DMS79 treated with DMSO at 0.1 percent for 48 hours (cell line): ENCODE data around the gene FCN3.
A peak's percentile ranks its signal among the peaks of the same experiment; 100 is the strongest.
"Not testable (repeated sequence)": the region's sequence is repeated elsewhere in the genome, so short reads cannot be mapped to it uniquely, and the experiment has no call there.

Experiments used
- DNase-seq: peaks from one replicate; lab custom pipeline; 2025; lab: John Stamatoyannopoulos, UW

Gene FCN3

GRCh38 chr1:27374362-27375086 is at the start of gene FCN3:
Gene FCN3, minus strand, starts transcription at chr1:27374824. Its CDS starts 6 bp downstream, at chr1:27374818.
- DNase-seq = no peak

GRCh38 chr1:27423709-27424108 is 49.1 kb upstream of the FCN3 start:
- DNase-seq = no peak

GRCh38 chr1:27418326-27419185 is 43.9 kb upstream of the FCN3 start:
- DNase-seq = no peak

DNA sequence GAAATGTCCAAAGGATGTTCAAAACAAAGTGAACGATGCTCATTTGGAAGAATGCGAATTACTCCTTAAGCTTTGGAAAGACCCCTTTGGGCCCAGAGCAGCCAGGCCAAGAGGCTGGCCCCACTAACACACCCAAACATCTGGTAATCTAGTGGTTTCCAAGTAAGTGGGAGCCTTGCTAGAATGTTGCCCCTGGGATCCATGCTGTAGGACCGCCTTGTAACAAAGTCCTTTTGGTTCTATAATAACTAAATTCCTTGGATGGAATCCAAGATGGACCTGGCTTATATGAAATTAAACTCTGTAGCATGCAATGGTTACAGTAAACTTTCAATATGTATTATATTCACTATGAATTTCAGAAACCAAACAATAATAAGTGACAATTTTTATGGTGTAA is 43.1 kb upstream of the FCN3 start:
- no peak for DNase-seq

GRCh38 chr1:27416387-27417111 is 41.9 kb upstream of the FCN3 start:
- DNase-seq = peak; percentile 17

DNA sequence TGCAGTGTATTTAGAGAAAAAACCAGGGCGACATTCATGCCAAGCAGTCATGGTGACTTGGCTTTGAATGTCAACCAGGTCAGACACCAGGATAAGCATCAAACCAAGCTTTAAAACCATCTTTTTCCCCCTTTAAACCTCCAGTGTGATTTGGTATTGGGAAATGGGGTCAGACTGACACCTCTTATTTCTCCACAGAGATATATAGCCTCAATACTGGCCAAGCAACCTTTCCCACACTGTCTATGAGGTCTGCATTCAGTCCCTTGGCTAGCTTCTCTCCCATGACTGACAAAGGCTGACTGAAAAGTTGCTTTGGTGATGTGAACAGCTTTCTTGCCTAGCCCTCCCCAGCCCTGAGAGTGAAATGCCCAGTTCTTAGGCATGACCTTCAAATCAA is 39.5 kb upstream of the FCN3 start:
- no peak for DNase-seq

DNA sequence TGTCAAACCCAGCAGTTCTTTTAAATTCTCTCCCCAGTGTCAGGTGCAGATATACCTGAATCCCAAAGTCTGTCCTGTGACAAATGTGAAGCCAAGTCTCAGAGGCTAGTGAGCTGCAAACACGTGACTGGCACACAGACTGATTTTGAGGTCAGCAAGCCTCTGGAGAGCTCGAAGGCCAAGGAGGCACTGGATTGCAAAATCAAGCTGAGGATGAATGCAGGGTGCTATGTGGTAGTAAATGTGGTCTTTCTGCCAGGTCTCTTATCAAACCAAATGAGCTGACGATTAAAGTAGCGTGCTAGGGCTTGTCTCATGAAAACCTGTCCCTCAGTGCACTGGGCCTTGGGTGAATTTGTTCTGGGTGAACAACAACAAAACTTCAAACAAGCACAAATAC is 38.4 kb upstream of the FCN3 start:
- no peak for DNase-seq

DNA sequence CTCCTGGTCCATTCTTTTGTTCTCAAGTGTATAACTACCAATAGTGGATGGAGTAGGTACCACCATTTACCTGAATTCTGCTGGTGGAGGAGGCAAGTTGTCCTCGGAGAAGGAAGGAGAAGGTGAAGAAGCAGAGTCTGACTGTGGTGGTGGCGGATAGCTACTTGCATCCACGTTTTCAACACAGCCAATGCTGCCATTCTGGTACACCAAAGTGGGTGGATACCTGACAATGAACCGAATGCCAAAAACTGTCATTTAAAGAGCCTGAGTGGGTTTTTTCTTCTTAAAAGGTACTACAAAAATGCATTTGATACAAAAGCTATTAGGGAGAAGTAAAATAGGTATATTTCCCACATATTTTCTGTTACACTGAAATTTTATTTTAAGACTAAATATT is 37.9 kb upstream of the FCN3 start:
- no peak for DNase-seq

DNA sequence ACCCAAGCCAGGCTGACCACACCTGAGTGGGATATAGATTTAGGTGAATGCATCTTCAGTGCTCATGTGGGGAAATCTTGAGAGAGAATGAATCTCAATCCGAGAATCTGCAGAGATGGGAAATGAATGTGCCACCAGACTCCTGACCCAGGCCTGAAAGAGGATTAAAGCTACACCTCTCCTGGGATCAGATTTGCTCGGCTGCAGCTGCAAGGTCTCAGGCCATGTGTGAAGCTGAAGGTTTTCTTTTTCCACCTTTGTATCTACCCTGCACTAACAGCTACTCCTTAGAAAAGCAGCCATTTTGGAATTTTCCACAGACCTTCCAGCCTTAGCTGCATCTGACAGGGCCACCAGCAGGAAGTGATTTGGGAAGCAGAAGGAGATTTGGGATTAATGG is 36.1 kb upstream of the FCN3 start:
- DNase-seq = no peak

- DNase-seq = no peak
Measured at GRCh38 chr1:27409669-27410068, 35.0 kb upstream of the FCN3 start.

DNA sequence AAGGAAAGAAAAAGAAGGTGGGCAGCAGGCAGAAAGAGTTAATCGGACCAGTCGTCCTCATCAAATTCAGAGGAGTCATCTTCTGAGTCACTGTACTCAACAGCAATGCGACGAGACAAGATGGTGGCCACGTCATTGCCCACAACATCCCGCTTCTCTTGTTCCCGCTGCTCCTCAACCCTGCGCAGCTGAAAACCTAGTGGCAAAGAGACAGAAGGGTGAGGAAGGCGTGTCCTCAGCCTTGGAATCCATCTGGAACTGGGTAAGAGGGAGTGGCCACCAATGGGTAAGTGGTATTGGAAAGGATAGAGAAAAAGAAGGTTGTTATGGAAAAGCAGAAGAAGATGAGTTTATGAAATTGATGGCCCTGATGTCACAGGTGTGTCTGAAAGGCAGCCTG is 33.5 kb upstream of the FCN3 start:
- DNase-seq = no peak

DNA sequence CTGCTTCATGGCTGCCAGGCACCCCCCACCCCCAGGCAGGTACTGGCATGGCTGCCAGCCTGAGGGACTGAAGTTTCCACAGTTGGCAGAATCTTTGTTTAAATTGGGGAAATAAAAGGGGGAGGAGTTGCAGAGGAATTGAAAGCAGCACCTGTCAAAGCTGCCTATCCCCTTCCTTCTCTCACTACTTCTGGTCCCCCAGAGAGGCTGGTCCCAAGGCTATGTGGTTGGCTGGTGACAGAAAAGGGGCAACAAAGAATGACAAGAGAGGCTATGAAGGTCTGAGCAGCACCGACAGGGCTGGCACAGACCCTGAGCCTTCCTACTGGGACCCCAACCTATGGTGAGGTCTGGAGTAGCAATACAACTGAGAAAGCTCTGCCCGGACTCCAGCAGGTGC is 32.2 kb upstream of the FCN3 start:
- not testable (repeated sequence) for DNase-seq

GRCh38 chr1:27406362-27406680 is 31.7 kb upstream of the FCN3 start:
- no peak for DNase-seq

DNA sequence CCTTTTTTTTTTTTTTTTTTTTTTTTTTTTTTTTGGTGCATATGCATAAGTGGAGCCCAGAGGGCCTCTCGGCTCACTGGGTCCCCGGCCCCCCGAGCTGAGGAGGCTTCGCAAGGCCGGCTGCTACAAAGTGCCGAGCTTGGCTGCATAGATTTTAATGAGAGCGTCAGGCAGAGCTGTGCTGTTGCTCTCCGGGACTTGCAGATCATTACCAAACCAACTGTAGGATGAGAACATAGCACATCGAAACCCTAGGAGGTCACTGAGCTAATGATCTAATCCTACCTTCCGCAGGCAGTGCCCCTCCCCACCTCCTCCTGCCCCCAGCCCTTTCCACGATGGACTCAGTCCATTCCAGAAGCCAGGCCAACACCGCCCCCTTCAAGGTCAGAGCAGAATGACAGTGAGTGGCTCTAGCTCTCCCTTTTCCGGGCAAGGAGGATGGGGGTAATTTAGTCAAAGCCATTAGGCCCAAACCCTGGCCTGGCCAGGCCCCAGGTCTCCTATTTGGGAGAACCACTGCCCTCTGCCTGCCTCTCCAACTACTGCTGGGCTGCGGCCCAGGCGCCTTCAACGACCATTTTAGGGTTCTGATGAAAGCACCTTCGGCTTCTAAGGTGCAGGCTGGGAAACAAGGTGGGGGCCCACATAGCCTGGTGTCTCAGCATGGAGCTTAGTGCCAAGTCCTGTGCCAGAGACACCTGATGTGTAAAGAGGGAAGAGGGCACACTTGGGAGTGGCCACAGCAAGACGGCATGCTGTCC is 31.2 kb upstream of the FCN3 start:
- not testable (repeated sequence) for DNase-seq

GRCh38 chr1:27405074-27405473 is 30.4 kb upstream of the FCN3 start:
- DNase-seq = no peak

- no peak for DNase-seq
Measured at GRCh38 chr1:27403931-27404330, 29.3 kb upstream of the FCN3 start.

GRCh38 chr1:27403065-27403726 is 28.6 kb upstream of the FCN3 start:
- DNase-seq = no peak

- DNase-seq = no peak
Measured at GRCh38 chr1:27402349-27402754, 27.7 kb upstream of the FCN3 start.

DNA sequence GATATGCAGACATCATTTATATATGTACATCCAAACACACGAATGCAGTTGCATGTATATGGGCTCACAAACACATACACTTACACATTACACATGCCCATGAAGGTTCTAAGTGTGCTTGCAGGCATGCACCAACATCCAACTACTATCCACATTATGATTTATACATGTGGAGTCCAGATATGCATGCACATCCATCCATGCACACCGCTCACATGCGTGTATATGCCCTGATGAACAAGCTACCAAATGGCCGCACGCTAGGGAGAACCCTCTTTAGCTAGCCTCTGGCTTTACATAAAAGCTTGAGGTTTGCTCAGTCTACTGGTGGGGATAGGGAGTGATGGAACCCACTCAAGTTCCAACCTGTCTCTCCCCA is 26.3 kb upstream of the FCN3 start:
- no peak for DNase-seq

DNA sequence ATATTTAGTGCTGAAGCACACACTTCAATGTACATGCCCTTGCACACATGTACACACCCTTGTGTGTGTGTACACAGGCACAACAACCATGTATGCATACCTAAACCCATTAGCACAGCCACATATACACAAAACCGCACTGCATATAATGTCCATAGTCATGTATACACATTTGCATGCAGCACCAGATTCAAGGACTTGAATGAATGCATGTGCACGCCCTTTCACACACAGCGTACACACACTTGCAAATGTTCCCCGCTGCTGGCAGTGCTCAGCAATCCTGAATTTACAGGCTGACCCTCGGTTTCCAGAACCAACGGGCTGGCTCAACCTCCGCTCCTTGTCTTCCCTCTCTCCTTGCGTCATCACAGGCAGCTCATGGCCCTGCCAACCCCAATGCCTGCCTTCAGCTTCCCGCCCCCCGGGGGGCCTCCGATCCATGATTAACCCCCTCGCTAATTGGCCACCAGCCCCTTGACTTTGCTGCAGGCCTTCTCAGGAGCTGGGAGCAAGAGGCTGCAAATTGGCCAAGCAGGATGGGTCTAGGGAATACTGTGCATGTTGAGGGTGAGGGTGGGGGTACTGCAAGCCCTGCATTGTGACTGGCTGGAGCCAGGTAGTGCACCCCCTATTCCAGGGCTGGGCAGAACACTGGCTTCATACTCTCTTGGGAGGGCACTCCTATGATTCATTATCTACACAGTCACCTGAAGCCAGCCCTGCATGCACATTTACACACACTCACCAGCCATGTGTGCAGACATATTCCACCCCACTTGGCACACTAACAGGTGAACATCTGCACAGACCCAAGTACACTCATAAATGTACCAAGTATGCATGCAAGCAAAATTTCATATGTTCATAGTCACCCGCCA is 25.7 kb upstream of the FCN3 start:
- peak; percentile 27 for DNase-seq
